HG02678 (cell line): Measurements from ENCODE around the gene NPEPL1.
"Not testable (repeated sequence)": the region's sequence is repeated elsewhere in the genome, so short reads cannot be mapped to it uniquely, and the experiment has no call there.

Experiments
- ATAC-seq: cut with Tn5 transposase; IDR thresholded peaks from one replicate; pipeline ENCODE4 v1.9.1; 2021; ENCODE audit warnings: mild to moderate bottlenecking, moderate library complexity; ENCODE audit not compliant: unreplicated experiment

The NPEPL1 gene

DNA sequence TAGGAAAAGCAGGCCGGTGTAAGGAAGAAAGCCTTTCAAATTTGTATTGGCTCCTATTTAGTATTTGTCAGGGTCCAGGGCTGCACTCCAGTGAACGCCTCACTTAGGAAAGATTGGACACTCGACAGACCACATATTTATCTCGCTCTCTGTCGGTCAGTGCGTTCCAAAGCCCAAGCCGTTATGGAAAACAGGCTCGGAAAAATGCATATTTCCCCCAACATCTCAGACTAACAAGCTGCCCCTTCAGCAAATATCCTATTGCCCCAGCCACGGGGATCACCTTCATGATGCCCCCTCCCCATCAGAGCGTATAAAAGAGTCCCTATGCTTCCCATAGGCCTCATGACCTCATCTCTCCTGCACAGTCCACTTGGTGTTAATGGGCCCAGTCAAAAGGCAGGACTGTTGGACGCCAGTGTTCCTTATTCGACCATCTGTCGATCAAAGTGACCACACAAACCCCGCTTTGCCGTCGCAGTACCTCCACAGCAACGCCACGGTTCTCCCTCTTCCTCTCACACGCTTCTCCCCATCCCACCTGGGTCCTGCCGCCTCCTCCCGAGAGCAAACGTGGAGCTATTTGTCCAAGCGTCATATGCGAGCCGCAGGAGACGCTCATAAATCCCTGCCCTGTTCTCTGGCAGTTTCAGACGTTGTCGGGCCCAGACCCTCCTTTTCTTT is 63.3 kb downstream of the NPEPL1 start:
- ATAC-seq, result no peak

DNA sequence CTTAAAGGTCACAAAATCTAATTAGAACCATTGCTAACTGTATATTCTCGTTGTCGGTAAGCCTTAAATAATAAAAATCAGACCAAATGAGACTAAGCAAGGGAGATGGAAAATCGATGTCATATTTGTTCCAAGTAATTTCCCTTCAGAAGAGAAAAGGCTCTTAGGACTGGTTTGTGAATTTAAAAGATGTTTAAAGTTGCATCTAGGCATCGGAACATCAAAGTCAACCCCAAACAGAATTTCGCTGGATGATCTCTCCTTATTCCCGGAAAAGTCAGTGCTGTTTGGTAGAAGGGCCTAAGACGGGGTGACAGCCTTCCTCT is 63.8 kb downstream of the NPEPL1 start:
- ATAC-seq, result no peak

DNA sequence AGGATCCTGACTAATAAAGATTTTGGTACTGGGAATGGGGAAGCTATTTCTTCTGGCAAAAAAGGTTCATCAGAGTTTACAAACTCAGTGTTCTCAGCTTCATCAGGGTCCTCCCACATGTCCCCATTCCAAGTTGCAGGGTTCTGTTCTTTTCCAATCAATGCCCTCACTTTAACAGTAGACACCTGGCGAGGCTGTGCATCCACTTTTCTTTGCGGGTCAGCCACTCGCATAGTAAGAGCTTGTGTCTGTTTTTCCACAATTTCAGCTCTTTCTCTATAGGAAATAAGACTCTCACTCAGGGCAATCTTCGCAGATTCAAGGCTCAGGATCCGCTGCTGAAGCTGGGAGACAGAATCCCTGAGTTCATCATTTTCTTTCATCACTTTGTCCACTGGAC is 65.0 kb downstream of the NPEPL1 start:
- ATAC-seq, result not testable (repeated sequence)

DNA sequence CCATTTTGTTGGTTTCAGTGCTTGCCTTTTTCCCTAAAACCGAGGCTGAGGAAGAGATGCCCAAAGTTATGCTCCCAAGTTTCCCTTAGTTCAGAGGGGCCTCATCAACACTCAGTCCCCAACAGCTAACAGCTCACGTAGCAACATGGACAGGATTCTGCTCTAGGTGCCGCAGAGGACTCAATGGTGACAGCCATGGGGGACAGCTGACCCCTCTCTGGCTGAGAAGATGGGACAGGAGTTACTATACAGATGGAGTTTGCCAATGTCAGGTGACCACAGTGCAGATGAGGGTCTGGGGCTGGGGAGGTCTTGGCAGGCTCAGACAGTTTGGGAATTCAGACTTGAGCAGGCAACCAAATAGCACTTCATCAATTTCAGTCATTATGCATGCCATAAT is 67.3 kb downstream of the NPEPL1 start:
- no peak for ATAC-seq

DNA sequence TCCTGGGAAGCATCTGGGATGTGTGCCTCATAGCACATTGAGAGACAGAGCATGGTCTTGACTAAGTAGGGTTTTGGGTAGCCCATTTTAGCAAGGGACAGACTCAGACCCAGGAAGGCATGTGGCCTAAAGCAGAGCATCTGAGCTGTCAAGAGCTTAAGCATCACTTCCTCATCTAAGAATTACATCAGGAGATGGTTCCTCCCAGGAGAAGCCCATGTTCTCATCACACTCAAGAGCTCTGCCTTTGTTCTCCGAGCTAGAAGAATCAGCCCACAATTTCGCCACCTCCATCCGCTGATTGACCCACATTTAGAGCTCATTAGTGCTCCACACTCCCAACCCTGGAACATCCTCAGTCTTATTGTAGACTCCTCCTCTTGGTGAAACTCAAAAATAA is 68.3 kb downstream of the NPEPL1 start:
- ATAC-seq, result no peak

DNA sequence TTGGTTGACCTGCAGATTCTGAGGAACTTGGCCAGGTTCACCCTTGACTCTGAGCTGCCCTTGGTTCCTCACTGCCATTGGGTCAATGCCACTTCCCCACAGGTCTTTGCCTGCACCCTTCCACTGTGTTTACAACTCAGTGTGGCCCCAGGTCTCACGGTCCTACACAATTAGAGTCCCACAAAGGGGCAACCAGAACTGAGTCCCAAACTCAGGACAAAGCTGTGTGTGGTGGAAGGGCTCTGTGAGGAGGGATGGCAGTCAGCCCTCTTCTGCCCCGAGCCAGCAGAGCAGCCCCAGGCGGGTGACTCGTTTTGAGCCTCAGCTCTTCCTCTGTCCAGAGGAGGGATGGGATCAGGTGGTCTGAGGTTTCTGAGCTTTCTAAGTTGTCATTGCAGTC is 69.5 kb downstream of the NPEPL1 start:
- ATAC-seq, result no peak

DNA sequence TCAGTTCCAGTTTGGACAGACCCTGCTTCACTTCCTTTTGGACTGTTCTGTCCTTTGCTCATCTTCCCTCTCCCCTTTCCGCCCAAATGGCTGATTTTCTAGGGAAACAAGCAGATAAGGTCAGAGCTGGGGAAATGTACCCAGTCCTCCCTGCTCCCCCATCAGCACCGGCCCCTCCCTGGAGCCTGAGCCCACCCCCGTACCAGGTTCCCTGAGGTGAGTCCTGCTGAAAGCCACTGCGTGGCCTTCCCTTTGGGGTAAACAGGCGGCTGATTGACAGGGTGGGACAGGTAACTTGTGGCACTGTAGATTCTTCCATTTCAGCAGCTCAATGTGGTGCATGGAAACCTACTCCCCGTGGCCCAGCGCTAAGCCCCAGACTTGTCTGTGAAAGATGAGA is 70.5 kb downstream of the NPEPL1 start:
- no peak for ATAC-seq
